ENCODE measurements around the gene FBXL13. TPM values are rescaled to one million over a fixed set of nuclear protein-coding genes. Genes with fewer than 3 reads are reported as not detected.
"Not testable (repeated sequence)": the region's sequence is repeated elsewhere in the genome, so short reads cannot be mapped to it uniquely, and the experiment has no call there.

Gene FBXL13
- total RNA-seq, 1 donor = 2.2 TPM

- Histone ChIP-seq H3K4me1 (ENCODE audit: insufficient read depth, low read length) (no peaks in the 10 kb centered on the region), H3K27me3 (ENCODE audit: insufficient read depth, low read length) (no peaks in the 10 kb centered on the region), H3K27ac (ENCODE audit: low read depth, low read length) (no peak overlapping the region), H3K4me2 (ENCODE audit: insufficient read depth, low read length) (no peak overlapping the region), H3K36me3 (ENCODE audit: insufficient read depth, low read length) (no peaks in the 10 kb centered on the region), H4K20me1 (ENCODE audit: insufficient read depth, low read length) (no peaks in the 10 kb centered on the region), H3K4me3 (ENCODE audit: insufficient read depth, low read length) (no peak overlapping the region), H2AFZ (ENCODE audit: low read length) (no peak overlapping the region), H3K79me2 (ENCODE audit: insufficient read depth, low read length) (no peaks in the 10 kb centered on the region), H3K9me3 (ENCODE audit: low read depth, low read length) (peaks cover 3% of the 10 kb centered on the region)
- DNase-seq (ENCODE audit: insufficient read length, low spot score, missing footprints) = no peak
- TF ChIP-seq CTCF (IDR thresholded peaks at IDR 0.05; ENCODE audit: extremely low read depth, low read depth, low read length) = no peak
These were observed 25.8 kb downstream of the FBXL13 start for GRCh38 chr7:103048833-103049232.

GRCh38 chr7:103041815-103042214 is 32.8 kb downstream of the FBXL13 start:
- H2AFZ ChIP-seq (ENCODE audit: low read length); H4K20me1 ChIP-seq (ENCODE audit: insufficient read depth, low read length); H3K27me3 ChIP-seq (ENCODE audit: insufficient read depth, low read length); H3K27ac ChIP-seq (ENCODE audit: low read depth, low read length); H3K9me3 ChIP-seq (ENCODE audit: low read depth, low read length); H3K4me2 ChIP-seq (ENCODE audit: insufficient read depth, low read length); H3K79me2 ChIP-seq (ENCODE audit: insufficient read depth, low read length); H3K4me1 ChIP-seq (ENCODE audit: insufficient read depth, low read length); H3K36me3 ChIP-seq (ENCODE audit: insufficient read depth, low read length); DNase-seq (ENCODE audit: insufficient read length, low spot score, missing footprints); H3K4me3 ChIP-seq (ENCODE audit: insufficient read depth, low read length): not testable (repeated sequence)

- H3K79me2 ChIP-seq (ENCODE audit: insufficient read depth, low read length); H3K27ac ChIP-seq (ENCODE audit: low read depth, low read length); H3K36me3 ChIP-seq (ENCODE audit: insufficient read depth, low read length); H2AFZ ChIP-seq (ENCODE audit: low read length); H3K4me1 ChIP-seq (ENCODE audit: insufficient read depth, low read length); H3K27me3 ChIP-seq (ENCODE audit: insufficient read depth, low read length); DNase-seq (ENCODE audit: insufficient read length, low spot score, missing footprints); H3K9me3 ChIP-seq (ENCODE audit: low read depth, low read length); H3K4me3 ChIP-seq (ENCODE audit: insufficient read depth, low read length); H3K4me2 ChIP-seq (ENCODE audit: insufficient read depth, low read length); H4K20me1 ChIP-seq (ENCODE audit: insufficient read depth, low read length): not testable (repeated sequence)
These were observed 36.5 kb downstream of the FBXL13 start for GRCh38 chr7:103037823-103038739.

- DNase-seq (ENCODE audit: insufficient read length, low spot score, missing footprints) = no peak
- no peak for TF ChIP-seq CTCF (IDR thresholded peaks at IDR 0.05; ENCODE audit: extremely low read depth, low read depth, low read length)
- H3K27me3 ChIP-seq (ENCODE audit: insufficient read depth, low read length) = no peaks in the 10 kb centered on the region
- no peaks in the 10 kb centered on the region for H3K36me3 ChIP-seq (ENCODE audit: insufficient read depth, low read length)
- H3K27ac ChIP-seq (ENCODE audit: low read depth, low read length) = no peak overlapping the region
- H3K9me3 ChIP-seq (ENCODE audit: low read depth, low read length) = no peaks in the 10 kb centered on the region
- no peaks in the 10 kb centered on the region for H3K4me1 ChIP-seq (ENCODE audit: insufficient read depth, low read length)
- H4K20me1 ChIP-seq (ENCODE audit: insufficient read depth, low read length) = no peaks in the 10 kb centered on the region
- H3K79me2 ChIP-seq (ENCODE audit: insufficient read depth, low read length) = no peaks in the 10 kb centered on the region
- H3K4me2 ChIP-seq (ENCODE audit: insufficient read depth, low read length) = no peak overlapping the region
- no peak overlapping the region for H2AFZ ChIP-seq (ENCODE audit: low read length)
- H3K4me3 ChIP-seq (ENCODE audit: insufficient read depth, low read length) = no peak overlapping the region
These were observed 37.1 kb downstream of the FBXL13 start for GRCh38 chr7:103037476-103037822.

- not testable (repeated sequence) for H3K9me3 ChIP-seq (ENCODE audit: low read depth, low read length); H3K4me3 ChIP-seq (ENCODE audit: insufficient read depth, low read length); H2AFZ ChIP-seq (ENCODE audit: low read length); H3K79me2 ChIP-seq (ENCODE audit: insufficient read depth, low read length); DNase-seq (ENCODE audit: insufficient read length, low spot score, missing footprints); H3K27ac ChIP-seq (ENCODE audit: low read depth, low read length); H3K4me1 ChIP-seq (ENCODE audit: insufficient read depth, low read length); H4K20me1 ChIP-seq (ENCODE audit: insufficient read depth, low read length); H3K36me3 ChIP-seq (ENCODE audit: insufficient read depth, low read length); H3K4me2 ChIP-seq (ENCODE audit: insufficient read depth, low read length); H3K27me3 ChIP-seq (ENCODE audit: insufficient read depth, low read length)
These were observed 40.3 kb downstream of the FBXL13 start for GRCh38 chr7:103034318-103034717.

All from osteoblast (primary cell).